T-helper 2 cell treated with Interferon-gamma antibody and Interleukin-4, amounts not matched to agents 5 μg/mL and 100 μg/mL, for 36 hours (primary cell): Measurements from ENCODE around the gene HBQ1.
"Not testable (repeated sequence)": the region's sequence is repeated elsewhere in the genome, so short reads cannot be mapped to it uniquely, and the experiment has no call there.

Experiments used
- DNase-seq: peaks from one replicate; pipeline ENCODE4 v3.0.0; 2021; ENCODE audit warnings: low spot score
- H3K27ac Mint-ChIP-seq: one replicate; pipeline ENCODE4 v1.8.0; 2021; ENCODE audit warnings: mild to moderate bottlenecking, mixed read lengths
- H3K27me3 Mint-ChIP-seq: one replicate; pipeline ENCODE4 v1.8.0; 2021; ENCODE audit warnings: low read depth, mixed read lengths
- H3K36me3 Mint-ChIP-seq: one replicate; pipeline ENCODE4 v1.8.0; 2021; ENCODE audit warnings: low read depth, mixed read lengths
- H3K4me1 Mint-ChIP-seq: one replicate; pipeline ENCODE4 v1.8.0; 2021; ENCODE audit warnings: low read depth, mixed read lengths
- H3K4me3 Mint-ChIP-seq: one replicate; pipeline ENCODE4 v1.8.0; 2022; ENCODE audit warnings: mild to moderate bottlenecking, moderate library complexity, mixed read lengths
- H3K9me3 Mint-ChIP-seq: one replicate; pipeline ENCODE4 v1.8.0; 2021; ENCODE audit warnings: mixed read lengths

HBQ1 gene

GRCh38 chr16:176477-177382 lies 3.5 kb upstream of the HBQ1 start, which contains the start of gene HBA1:
Gene HBA1 (plus strand): TSS chr16:176680. CDS start chr16:176717, 37 bp downstream.
- H3K36me3 Mint-ChIP-seq, H3K4me3 Mint-ChIP-seq, H3K27ac Mint-ChIP-seq, DNase-seq, H3K9me3 Mint-ChIP-seq, H3K4me1 Mint-ChIP-seq: not testable (repeated sequence)
- H3K27me3 Mint-ChIP-seq, result peaks cover 53% of the 10 kb centered on the region

- Mint-ChIP-seq H3K4me1 (peaks cover 2% of the 10 kb centered on the region), H3K36me3 (no peaks in the 10 kb centered on the region), H3K4me3 (peak overlapping the region; percentile 29), H3K27ac (no peak overlapping the region), H3K27me3 (peaks cover 50% of the 10 kb centered on the region), H3K9me3 (no peaks in the 10 kb centered on the region)
- DNase-seq, result no peak
These were observed 2.9 kb upstream of the HBQ1 start for GRCh38 chr16:177394-177822.

- no peaks in the 10 kb centered on the region for H3K36me3 Mint-ChIP-seq
These were observed 2.1 kb upstream of the HBQ1 start for GRCh38 chr16:177981-178667.

GRCh38 chr16:178668-179015 lies 1.6 kb upstream of the HBQ1 start:
- Mint-ChIP-seq H3K9me3 (no peaks in the 10 kb centered on the region), H3K27ac (no peak overlapping the region), H3K36me3 (no peaks in the 10 kb centered on the region), H3K4me1 (peaks cover 2% of the 10 kb centered on the region), H3K4me3 (no peak overlapping the region), H3K27me3 (peaks cover 45% of the 10 kb centered on the region)
- no peak for DNase-seq

More at GRCh38 chr16:177981-178667, 2.1 kb upstream of the HBQ1 start:
- Mint-ChIP-seq H3K27me3 (peaks cover 50% of the 10 kb centered on the region), H3K4me1 (peaks cover 2% of the 10 kb centered on the region), H3K27ac (no peak overlapping the region), H3K4me3 (peak overlapping the region; percentile 29), H3K9me3 (no peaks in the 10 kb centered on the region)
- DNase-seq, result no peak

GRCh38 chr16:179211-180092 lies 807 bp upstream of the HBQ1 start:
- H3K36me3 Mint-ChIP-seq, result no peaks in the 10 kb centered on the region

GRCh38 chr16:180681-181564 lies 664 bp downstream of the HBQ1 start:
- Mint-ChIP-seq H3K27ac (no peak overlapping the region), H3K27me3 (peaks cover 28% of the 10 kb centered on the region), H3K36me3 (peaks cover 7% of the 10 kb centered on the region), H3K9me3 (no peaks in the 10 kb centered on the region), H3K4me1 (no peaks in the 10 kb centered on the region), H3K4me3 (peak overlapping the region; percentile 36)
- peak; percentile 81 for DNase-seq

More at GRCh38 chr16:179211-180092, 807 bp upstream of the HBQ1 start:
- H3K4me3 Mint-ChIP-seq, result peak overlapping the region; percentile 36
- H3K4me1 Mint-ChIP-seq, result peaks cover 2% of the 10 kb centered on the region
- H3K27ac Mint-ChIP-seq, result no peak overlapping the region
- DNase-seq, result no peak
- no peaks in the 10 kb centered on the region for H3K9me3 Mint-ChIP-seq
- peaks cover 41% of the 10 kb centered on the region for H3K27me3 Mint-ChIP-seq

- H3K4me3 Mint-ChIP-seq, result no peak overlapping the region
- no peaks in the 10 kb centered on the region for H3K9me3 Mint-ChIP-seq
- no peak overlapping the region for H3K27ac Mint-ChIP-seq
- no peaks in the 10 kb centered on the region for H3K4me1 Mint-ChIP-seq
- DNase-seq, result no peak
- peaks cover 28% of the 10 kb centered on the region for H3K27me3 Mint-ChIP-seq
- peaks cover 7% of the 10 kb centered on the region for H3K36me3 Mint-ChIP-seq
These were observed 1.3 kb downstream of the HBQ1 start for GRCh38 chr16:181565-182021.

- Mint-ChIP-seq H3K4me3 (no peak overlapping the region), H3K27ac (no peak overlapping the region), H3K9me3 (no peaks in the 10 kb centered on the region), H3K27me3 (peaks cover 18% of the 10 kb centered on the region), H3K4me1 (no peaks in the 10 kb centered on the region), H3K36me3 (peaks cover 10% of the 10 kb centered on the region)
- no peak for DNase-seq
These were observed 2.7 kb downstream of the HBQ1 start for GRCh38 chr16:183005-183404.

- DNase-seq, result no peak
- peaks cover 26% of the 10 kb centered on the region for H3K36me3 Mint-ChIP-seq
- H3K9me3 Mint-ChIP-seq, result no peaks in the 10 kb centered on the region
- no peak overlapping the region for H3K4me3 Mint-ChIP-seq
- H3K27ac Mint-ChIP-seq, result no peak overlapping the region
- H3K4me1 Mint-ChIP-seq, result no peaks in the 10 kb centered on the region
- no peaks in the 10 kb centered on the region for H3K27me3 Mint-ChIP-seq
These were observed 5.0 kb downstream of the HBQ1 start for GRCh38 chr16:185213-185612.

GRCh38 chr16:185691-186090 lies 5.4 kb downstream of the HBQ1 start:
- Mint-ChIP-seq H3K27ac (no peak overlapping the region), H3K9me3 (no peaks in the 10 kb centered on the region), H3K36me3 (peaks cover 26% of the 10 kb centered on the region), H3K4me1 (no peaks in the 10 kb centered on the region), H3K27me3 (no peaks in the 10 kb centered on the region), H3K4me3 (no peak overlapping the region)
- no peak for DNase-seq

GRCh38 chr16:187330-187729 lies 7.1 kb downstream of the HBQ1 start:
- no peaks in the 10 kb centered on the region for H3K27me3 Mint-ChIP-seq
- H3K9me3 Mint-ChIP-seq, result no peaks in the 10 kb centered on the region
- no peak overlapping the region for H3K27ac Mint-ChIP-seq
- DNase-seq, result no peak
- H3K4me1 Mint-ChIP-seq, result no peaks in the 10 kb centered on the region
- peaks cover 36% of the 10 kb centered on the region for H3K36me3 Mint-ChIP-seq
- no peak overlapping the region for H3K4me3 Mint-ChIP-seq

GRCh38 chr16:188674-189073 lies 8.4 kb downstream of the HBQ1 start:
- H3K9me3 Mint-ChIP-seq, result no peaks in the 10 kb centered on the region
- H3K36me3 Mint-ChIP-seq, result peaks cover 43% of the 10 kb centered on the region
- H3K4me3 Mint-ChIP-seq, result no peak overlapping the region
- no peak overlapping the region for H3K27ac Mint-ChIP-seq
- DNase-seq, result no peak
- H3K27me3 Mint-ChIP-seq, result no peaks in the 10 kb centered on the region
- H3K4me1 Mint-ChIP-seq, result no peaks in the 10 kb centered on the region
